ENCODE results near the gene KIF18B. TPM values are rescaled to one million over a fixed set of nuclear protein-coding genes. Genes with fewer than 3 reads are reported as not detected.
"Not testable (repeated sequence)": the region's sequence is repeated elsewhere in the genome, so short reads cannot be mapped to it uniquely, and the experiment has no call there.

KIF18B gene
- polyA plus RNA-seq, 1 donor, result 7.7 TPM

DNA sequence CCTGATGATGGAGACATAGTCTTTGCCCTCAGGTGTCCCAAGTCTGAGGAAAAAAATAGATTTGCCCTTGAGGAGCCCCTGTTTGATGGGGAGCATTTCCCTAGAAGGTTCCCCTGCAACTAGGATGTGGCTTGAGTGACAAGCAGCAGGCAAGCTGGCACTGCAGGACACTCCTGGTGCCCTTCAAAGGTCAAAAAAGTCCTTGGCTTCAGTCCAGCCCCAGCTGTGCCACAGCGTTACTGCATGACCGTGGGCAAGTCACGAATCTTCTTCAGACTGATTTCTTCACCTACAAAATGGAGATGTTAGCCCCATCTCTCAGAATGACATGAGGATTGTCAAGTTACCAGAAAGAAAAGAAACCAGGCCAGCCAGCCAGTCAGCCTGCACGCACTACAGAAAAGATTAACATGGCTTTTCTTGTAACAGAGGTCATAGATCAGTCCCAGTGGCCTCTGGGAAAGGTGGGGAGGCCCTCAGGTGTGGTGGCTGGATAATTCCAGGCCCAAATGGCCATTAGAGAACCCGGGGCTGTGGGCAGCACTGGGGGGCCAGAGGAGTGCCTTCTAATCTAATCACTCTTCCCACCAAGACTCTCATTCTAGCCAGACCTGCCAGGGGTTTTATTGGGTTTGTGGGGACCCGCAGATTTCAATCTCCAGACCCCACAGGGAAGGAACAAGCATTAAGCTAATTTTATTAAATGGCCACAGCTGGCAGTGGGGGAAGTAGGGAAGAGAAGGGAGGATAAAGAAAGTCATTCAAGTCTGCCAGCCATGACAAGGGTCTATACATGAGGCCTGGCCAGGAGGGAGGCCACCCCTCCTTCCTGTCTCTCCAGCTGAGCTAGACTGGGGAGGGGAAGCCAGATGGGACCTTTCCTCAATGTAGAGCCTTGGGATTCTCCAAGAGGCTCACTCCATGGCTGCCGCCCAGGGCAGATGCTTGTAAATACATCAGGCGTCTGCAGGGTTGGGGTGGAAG is 9.7 kb upstream of the KIF18B start:
- Histone ChIP-seq H3K27ac (ENCODE audit: low read length) (no peak overlapping the region), H3K4me1 (ENCODE audit: control insufficient read depth, insufficient read depth, low read length) (peaks cover 14% of the 10 kb centered on the region), H3K27me3 (ENCODE audit: control insufficient read depth, insufficient read depth, low read length) (peaks cover 27% of the 10 kb centered on the region), H3K4me3 (ENCODE audit: low read length) (no peak overlapping the region), H3K36me3 (ENCODE audit: control insufficient read depth, insufficient read depth, low read length) (no peaks in the 10 kb centered on the region), H3K9me3 (ENCODE audit: control insufficient read depth, low read depth, low read length) (peaks cover 3% of the 10 kb centered on the region)
- 60% methylated on average over 2 of the region's 8 CpGs for WGBS (ENCODE audit: insufficient coverage, low lambda C conversion rate)
- peak in 1 of 2 donors; percentile 36 for DNase-seq

DNA sequence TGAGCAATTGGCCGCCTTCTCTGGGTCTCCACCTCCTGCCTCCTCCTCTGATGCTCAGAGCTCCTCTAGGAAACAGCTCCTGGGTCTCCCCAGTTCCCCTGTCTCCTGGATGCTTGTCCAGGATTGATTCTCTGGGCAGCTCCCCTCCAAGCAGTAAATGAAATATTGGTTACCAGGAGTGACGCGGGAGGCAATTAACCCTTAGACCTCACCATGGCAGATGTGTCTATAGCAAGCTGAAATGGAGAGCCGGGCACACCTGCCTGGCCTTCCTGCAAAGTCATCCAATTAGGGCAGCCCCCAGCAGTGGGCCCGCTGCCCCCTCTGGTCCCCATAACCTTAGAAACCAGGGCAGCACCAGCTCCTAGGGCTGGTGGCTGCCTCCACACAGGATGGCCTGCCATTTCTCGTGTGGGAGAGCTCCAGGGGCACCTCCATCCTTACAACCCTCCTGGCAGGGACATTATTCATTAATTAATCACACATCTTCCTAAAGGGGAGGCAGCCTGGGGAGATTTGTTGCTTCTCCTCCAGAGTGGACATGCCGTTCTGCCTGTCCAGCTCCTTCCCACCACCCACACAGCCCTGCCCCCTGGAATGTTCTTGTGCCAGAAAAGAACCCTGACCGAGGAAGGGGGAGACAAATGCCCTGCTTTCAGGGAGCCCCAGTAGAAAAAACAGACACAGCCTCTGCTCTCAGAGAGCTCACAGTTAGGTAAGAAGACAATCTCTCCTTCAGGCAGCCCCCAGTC is 8.3 kb upstream of the KIF18B start:
- WGBS (ENCODE audit: insufficient coverage, low lambda C conversion rate), result no CpG with 5 or more reads among the region's 8 CpGs
- H3K27me3 ChIP-seq (ENCODE audit: control insufficient read depth, insufficient read depth, low read length), result peaks cover 20% of the 10 kb centered on the region

DNA sequence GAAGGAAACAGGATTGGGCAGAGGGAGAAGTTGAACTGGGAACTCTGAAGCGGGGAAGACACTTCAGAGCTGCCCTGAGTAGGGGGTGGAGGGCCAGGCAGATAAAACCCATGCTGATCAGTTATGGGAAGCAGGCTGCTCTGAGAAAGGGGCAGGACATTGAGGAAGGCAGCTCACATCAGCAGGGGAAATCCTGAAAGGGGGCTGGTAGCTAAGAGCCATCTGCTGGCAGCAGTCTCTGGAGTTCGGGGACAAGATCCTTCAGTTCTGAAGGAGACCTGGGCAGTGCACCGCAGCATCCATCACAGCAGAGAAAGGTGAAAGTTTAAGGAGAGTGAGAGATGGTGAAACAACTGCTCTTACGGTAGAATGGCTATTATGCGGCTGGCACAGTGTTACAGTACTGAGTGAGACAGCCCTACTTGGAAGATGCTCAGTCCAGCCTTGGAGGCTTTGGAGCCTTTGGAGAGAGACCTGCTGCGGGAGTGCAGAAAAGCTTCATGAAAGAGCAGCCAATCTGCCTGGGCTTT is 5.4 kb upstream of the KIF18B start:
- H3K27me3 ChIP-seq (ENCODE audit: control insufficient read depth, insufficient read depth, low read length), result peaks cover 4% of the 10 kb centered on the region
- no peaks in the 10 kb centered on the region for H3K9me3 ChIP-seq (ENCODE audit: control insufficient read depth, low read depth, low read length)
- H3K4me3 ChIP-seq (ENCODE audit: low read length), result no peak overlapping the region
- no peak for DNase-seq
- H3K27ac ChIP-seq (ENCODE audit: low read length), result no peak overlapping the region
- H3K36me3 ChIP-seq (ENCODE audit: control insufficient read depth, insufficient read depth, low read length), result no peaks in the 10 kb centered on the region
- WGBS (ENCODE audit: insufficient coverage, low lambda C conversion rate), result no CpG with 5 or more reads among the region's 6 CpGs
- peaks cover 10% of the 10 kb centered on the region for H3K4me1 ChIP-seq (ENCODE audit: control insufficient read depth, insufficient read depth, low read length)

More for the DNA sequence above, 8.3 kb upstream of the KIF18B start:
- Histone ChIP-seq H3K4me3 (ENCODE audit: low read length) (no peak overlapping the region), H3K9me3 (ENCODE audit: control insufficient read depth, low read depth, low read length) (peaks cover 3% of the 10 kb centered on the region), H3K4me1 (ENCODE audit: control insufficient read depth, insufficient read depth, low read length) (peaks cover 14% of the 10 kb centered on the region), H3K27ac (ENCODE audit: low read length) (no peak overlapping the region), H3K36me3 (ENCODE audit: control insufficient read depth, insufficient read depth, low read length) (no peaks in the 10 kb centered on the region)
- no peak for DNase-seq

DNA sequence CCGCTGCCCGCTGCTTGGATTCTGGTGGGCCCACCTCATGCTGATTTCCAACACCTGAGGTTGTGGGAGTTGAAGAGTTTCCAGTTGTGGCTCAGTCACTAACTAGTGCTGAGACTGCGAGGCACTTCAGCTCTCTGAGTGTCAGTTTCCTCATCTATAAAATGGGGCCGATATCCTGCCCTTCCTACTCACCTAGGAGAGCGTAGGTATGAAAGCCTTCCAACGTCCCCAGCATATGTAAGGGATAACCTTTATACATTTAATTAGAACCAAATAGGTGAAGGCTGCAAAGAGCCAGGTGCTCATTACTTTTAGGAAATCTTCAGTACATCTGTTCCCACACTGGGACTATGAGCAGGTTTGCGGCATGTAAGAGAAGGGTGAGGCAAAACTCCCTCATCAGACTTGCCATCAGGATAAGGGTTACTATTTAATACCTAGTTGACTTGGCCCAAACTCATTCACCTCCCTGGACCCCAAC is 782 bp upstream of the KIF18B start:
- H3K27ac ChIP-seq (ENCODE audit: low read length), result no peak overlapping the region
- no peaks in the 10 kb centered on the region for H3K36me3 ChIP-seq (ENCODE audit: control insufficient read depth, insufficient read depth, low read length)

DNA sequence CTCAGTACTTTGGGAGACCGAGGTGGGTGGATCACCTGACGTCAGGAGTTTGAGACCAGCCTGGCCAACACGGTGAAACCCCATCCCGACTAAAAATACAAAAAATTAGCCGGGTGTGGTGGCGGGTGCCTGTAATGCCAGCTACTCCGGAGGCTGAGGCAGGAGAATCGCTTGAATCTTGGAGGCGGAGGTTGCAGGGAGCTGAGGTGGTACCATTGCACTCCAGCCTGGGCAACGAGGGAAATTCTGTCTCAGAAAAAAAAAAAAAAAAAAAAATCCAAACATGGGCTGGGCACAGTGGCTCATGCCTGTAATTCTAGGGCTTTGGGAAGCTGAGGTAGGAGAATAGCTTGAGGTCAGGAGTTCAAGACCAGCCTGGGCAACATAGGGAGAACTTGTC is 1.9 kb downstream of the KIF18B start:
- not testable (repeated sequence) for H3K4me1 ChIP-seq (ENCODE audit: control insufficient read depth, insufficient read depth, low read length); H3K4me3 ChIP-seq (ENCODE audit: low read length); H3K27me3 ChIP-seq (ENCODE audit: control insufficient read depth, insufficient read depth, low read length); DNase-seq; H3K36me3 ChIP-seq (ENCODE audit: control insufficient read depth, insufficient read depth, low read length); H3K9me3 ChIP-seq (ENCODE audit: control insufficient read depth, low read depth, low read length); H3K27ac ChIP-seq (ENCODE audit: low read length)
- no CpG with 5 or more reads among the region's 10 CpGs for WGBS (ENCODE audit: insufficient coverage, low lambda C conversion rate)

More for the DNA sequence above, 782 bp upstream of the KIF18B start:
- Histone ChIP-seq H3K4me1 (ENCODE audit: control insufficient read depth, insufficient read depth, low read length) (peaks cover 5% of the 10 kb centered on the region), H3K9me3 (ENCODE audit: control insufficient read depth, low read depth, low read length) (no peaks in the 10 kb centered on the region), H3K27me3 (ENCODE audit: control insufficient read depth, insufficient read depth, low read length) (peaks cover 3% of the 10 kb centered on the region), H3K4me3 (ENCODE audit: low read length) (peak overlapping the region; percentile 75)
- DNase-seq, result peak in 1 of 2 donors; percentile 18
- no CpG with 5 or more reads among the region's 7 CpGs for WGBS (ENCODE audit: insufficient coverage, low lambda C conversion rate)

DNA sequence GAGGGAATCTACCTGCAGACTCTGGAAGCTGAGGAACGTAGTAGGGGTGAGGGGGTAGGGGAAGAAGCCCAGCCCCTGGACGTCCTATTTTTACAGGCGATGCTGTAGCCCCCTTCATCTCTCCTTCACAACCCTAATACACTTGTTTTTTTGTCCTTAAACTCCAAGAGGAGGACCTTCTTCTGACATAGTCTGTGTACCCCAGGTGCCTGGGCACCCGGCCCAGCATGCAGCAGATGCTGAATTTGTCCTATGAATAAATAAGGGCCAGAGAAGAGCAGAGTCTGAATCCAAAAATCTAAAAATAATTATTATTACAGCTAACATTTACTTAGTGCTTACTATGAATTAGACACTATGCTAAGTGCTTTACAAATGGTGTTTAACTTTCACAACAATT is 5.1 kb downstream of the KIF18B start:
- no peak overlapping the region for H3K27ac ChIP-seq (ENCODE audit: low read length)
- no CpG with 5 or more reads among the region's 4 CpGs for WGBS (ENCODE audit: insufficient coverage, low lambda C conversion rate)

DNA sequence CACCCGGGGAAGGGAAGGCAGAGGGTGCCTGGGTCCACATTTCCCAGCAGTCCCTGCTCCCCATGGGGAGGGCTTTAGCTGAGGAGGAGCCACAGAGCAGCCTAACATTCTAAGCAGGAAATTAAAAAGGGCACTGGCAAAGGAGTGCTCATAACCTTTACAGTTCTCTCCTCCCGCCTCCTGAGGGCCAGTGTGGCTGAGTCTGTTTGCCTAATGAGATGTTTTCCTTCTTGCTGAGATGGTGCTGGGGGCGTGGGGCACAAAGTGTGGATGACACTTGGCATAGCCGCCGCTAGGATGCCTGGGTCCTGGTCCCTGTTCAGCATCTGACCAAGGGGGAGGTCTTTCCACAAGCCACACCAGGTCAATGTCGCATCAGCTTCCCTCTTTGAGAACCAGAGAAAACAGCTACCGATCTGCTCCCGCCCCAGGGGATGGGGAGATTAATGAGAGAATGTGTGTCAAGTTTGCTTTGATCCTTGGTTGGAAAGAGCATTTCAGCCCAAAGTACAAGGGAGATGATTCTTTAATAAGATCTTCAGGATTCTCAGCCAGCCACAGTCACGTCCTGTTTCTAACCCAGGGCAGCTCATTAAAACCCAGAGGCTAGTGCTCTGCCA is 5.8 kb downstream of the KIF18B start:
- no CpG with 5 or more reads among the region's 9 CpGs for WGBS (ENCODE audit: insufficient coverage, low lambda C conversion rate)
- H3K36me3 ChIP-seq (ENCODE audit: control insufficient read depth, insufficient read depth, low read length), result no peaks in the 10 kb centered on the region
- H3K4me3 ChIP-seq (ENCODE audit: low read length), result no peak overlapping the region
- H3K27me3 ChIP-seq (ENCODE audit: control insufficient read depth, insufficient read depth, low read length), result no peaks in the 10 kb centered on the region
- H3K4me1 ChIP-seq (ENCODE audit: control insufficient read depth, insufficient read depth, low read length), result no peaks in the 10 kb centered on the region
- H3K9me3 ChIP-seq (ENCODE audit: control insufficient read depth, low read depth, low read length), result peaks cover 7% of the 10 kb centered on the region
- no peak for DNase-seq
- H3K27ac ChIP-seq (ENCODE audit: low read length), result no peak overlapping the region

More for the DNA sequence above, 5.1 kb downstream of the KIF18B start:
- H3K4me1 ChIP-seq (ENCODE audit: control insufficient read depth, insufficient read depth, low read length), result peaks cover 5% of the 10 kb centered on the region
- no peak overlapping the region for H3K4me3 ChIP-seq (ENCODE audit: low read length)
- no peaks in the 10 kb centered on the region for H3K36me3 ChIP-seq (ENCODE audit: control insufficient read depth, insufficient read depth, low read length)
- no peaks in the 10 kb centered on the region for H3K27me3 ChIP-seq (ENCODE audit: control insufficient read depth, insufficient read depth, low read length)
- H3K9me3 ChIP-seq (ENCODE audit: control insufficient read depth, low read depth, low read length), result peaks cover 7% of the 10 kb centered on the region
- DNase-seq, result no peak

DNA sequence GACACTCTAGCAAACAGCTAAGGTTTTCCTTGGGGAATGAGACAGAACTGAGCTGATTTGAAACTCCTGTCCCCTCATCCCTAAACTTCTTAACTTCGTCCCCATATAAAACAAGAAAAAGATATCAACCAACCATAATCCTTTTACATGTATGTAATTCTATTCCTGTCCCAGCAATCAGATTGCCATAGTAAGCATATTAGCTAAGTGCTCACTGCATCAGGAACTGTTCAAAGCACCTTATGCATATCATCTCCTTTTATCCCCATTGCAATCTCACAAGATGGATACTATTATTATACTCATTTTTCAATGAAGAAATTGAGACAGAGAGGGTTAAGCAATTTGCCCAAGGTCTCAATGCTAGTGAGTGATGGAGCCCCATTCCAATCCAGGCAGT is 6.8 kb downstream of the KIF18B start:
- WGBS (ENCODE audit: insufficient coverage, low lambda C conversion rate), result no CpG with 5 or more reads among the region's 1 CpG
- Histone ChIP-seq H3K4me1 (ENCODE audit: control insufficient read depth, insufficient read depth, low read length) (no peaks in the 10 kb centered on the region), H3K9me3 (ENCODE audit: control insufficient read depth, low read depth, low read length) (peaks cover 7% of the 10 kb centered on the region), H3K27ac (ENCODE audit: low read length) (no peak overlapping the region), H3K36me3 (ENCODE audit: control insufficient read depth, insufficient read depth, low read length) (no peaks in the 10 kb centered on the region), H3K4me3 (ENCODE audit: low read length) (no peak overlapping the region), H3K27me3 (ENCODE audit: control insufficient read depth, insufficient read depth, low read length) (no peaks in the 10 kb centered on the region)
- no peak for DNase-seq

DNA sequence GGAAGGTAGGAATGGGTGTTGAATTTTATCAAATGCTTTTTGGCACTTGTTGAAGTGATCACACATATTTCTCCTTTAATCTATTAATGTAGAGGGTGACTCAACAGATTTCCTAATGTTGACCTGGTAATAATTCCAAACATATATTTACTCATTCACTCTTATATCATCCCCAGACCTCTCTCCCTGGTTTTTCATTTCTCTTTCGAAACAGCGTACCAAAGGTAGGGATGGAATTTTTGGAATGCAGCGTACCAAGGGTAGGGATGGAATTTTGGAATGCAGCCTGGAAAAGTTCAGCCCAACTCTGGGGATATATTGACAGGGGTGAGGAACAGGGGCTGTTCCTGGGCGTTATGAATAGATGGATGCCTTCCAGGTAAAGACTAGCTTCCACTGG is 7.3 kb downstream of the KIF18B start:
- no peak for DNase-seq
- H3K27ac ChIP-seq (ENCODE audit: low read length), result no peak overlapping the region
- WGBS (ENCODE audit: insufficient coverage, low lambda C conversion rate), result 80% methylated on average over 2 of the region's 4 CpGs
- H3K36me3 ChIP-seq (ENCODE audit: control insufficient read depth, insufficient read depth, low read length), result peaks cover 2% of the 10 kb centered on the region
- no peaks in the 10 kb centered on the region for H3K4me1 ChIP-seq (ENCODE audit: control insufficient read depth, insufficient read depth, low read length)
- H3K27me3 ChIP-seq (ENCODE audit: control insufficient read depth, insufficient read depth, low read length), result no peaks in the 10 kb centered on the region
- peaks cover 7% of the 10 kb centered on the region for H3K9me3 ChIP-seq (ENCODE audit: control insufficient read depth, low read depth, low read length)
- H3K4me3 ChIP-seq (ENCODE audit: low read length), result no peak overlapping the region

DNA sequence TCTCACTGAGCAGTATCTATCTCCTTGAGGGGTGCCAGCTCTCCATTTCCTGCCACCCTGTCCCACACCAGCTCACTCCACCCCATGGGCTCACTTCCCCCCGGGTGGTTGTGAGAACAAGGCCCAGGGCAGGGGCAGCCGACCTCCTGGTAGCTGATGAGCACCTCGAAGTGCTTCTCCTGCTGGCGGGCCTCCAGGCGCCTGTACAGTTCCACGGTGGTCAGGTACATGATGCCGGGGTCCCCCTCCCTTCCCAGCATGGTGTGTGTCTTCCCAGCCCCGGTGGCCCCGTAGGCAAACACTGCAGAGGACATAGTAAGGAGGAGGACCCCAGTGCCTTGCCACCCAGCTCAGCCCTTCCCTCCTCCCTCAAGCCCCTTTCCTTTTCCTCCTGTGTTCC is 12.5 kb downstream of the KIF18B start:
- no peaks in the 10 kb centered on the region for H3K4me1 ChIP-seq (ENCODE audit: control insufficient read depth, insufficient read depth, low read length)
- no peak overlapping the region for H3K27ac ChIP-seq (ENCODE audit: low read length)
- H3K4me3 ChIP-seq (ENCODE audit: low read length), result no peak overlapping the region
- H3K36me3 ChIP-seq (ENCODE audit: control insufficient read depth, insufficient read depth, low read length), result peaks cover 31% of the 10 kb centered on the region
- no peak for DNase-seq
- peaks cover 7% of the 10 kb centered on the region for H3K9me3 ChIP-seq (ENCODE audit: control insufficient read depth, low read depth, low read length)
- no CpG with 5 or more reads among the region's 9 CpGs for WGBS (ENCODE audit: insufficient coverage, low lambda C conversion rate)
- no peaks in the 10 kb centered on the region for H3K27me3 ChIP-seq (ENCODE audit: control insufficient read depth, insufficient read depth, low read length)
